B cell (primary cell): Measurements from ENCODE around the gene ITGB6. TPM values are rescaled to one million over a fixed set of nuclear protein-coding genes. Genes with fewer than 3 reads are reported as not detected.

ENCODE experiments used
- ATAC-seq: fragments of 200-7000 bp; cut with Tn5 transposase; one replicate; pipeline ENCODE4 v1.10.0; 2021; ENCODE audit warnings: low read depth, mild to moderate bottlenecking, moderate number of reproducible peaks, moderate library complexity
- CTCF ChIA-PET: fragments of 350-600 bp; sonication (Branson Sonifier 250); formaldehyde crosslinking; loops from one replicate; lab custom pipeline; 2021; ENCODE audit warnings: antibody characterized with exemption, inconsistent platforms; lab: Charles Lee
- POLR2A ChIA-PET: fragments of 350-600 bp; sonication (Branson Sonifier 250); formaldehyde crosslinking; loops from one replicate; lab custom pipeline; 2021; ENCODE audit warnings: antibody characterized with exemption; lab: Charles Lee
- DNase-seq: peaks from one replicate; pipeline ENCODE4 v3.0.0; 2013
- H2AFZ ChIP-seq: 2 replicates; pipeline ENCODE4 v1.6.1; 2012; ENCODE audit warnings: mild to moderate bottlenecking, low read depth, low read length; ENCODE audit not compliant: insufficient read depth, poor library complexity, severe bottlenecking
- H3K27ac ChIP-seq, 2 donors: 1 replicate in 1 of 2; 2 replicates in 1 of 2; pipeline ENCODE4 v1.5.1; 2012 to 2013; ENCODE audit warnings: low read length in 2 of 2, mild to moderate bottlenecking in 2 of 2, moderate library complexity in 1 of 2
- H3K27me3 ChIP-seq, 4 experiments: fragments of 200-600 bp in 1 of 4; sonication (generic) in 1 of 4; replicated peaks in 1 of 4; 1 replicate in 2 of 4; 2 replicates in 2 of 4; pipeline versions ENCODE4 v1.6.1 to v1.7.0; 2013 to 2016; ENCODE audit warnings: low read length in 3 of 4, mild to moderate bottlenecking in 2 of 4, mixed read lengths in 1 of 4, moderate library complexity in 1 of 4; ENCODE audit not compliant: insufficient read depth in 4 of 4, control insufficient read depth in 3 of 4; ENCODE audit errors: control extremely low read depth in 1 of 4
- H3K36me3 ChIP-seq, 2 experiments: replicated peaks in 1 of 2; 1 replicate in 1 of 2; 2 replicates in 1 of 2; pipeline versions ENCODE4 v1.6.1 to v1.7.1; 2013; ENCODE audit warnings: low read length in 1 of 2; ENCODE audit not compliant: insufficient read depth in 2 of 2, control insufficient read depth in 1 of 2; ENCODE audit errors: control extremely low read depth in 1 of 2, extremely low read depth in 1 of 2
- H3K4me1 ChIP-seq, 2 donors: fragments of 200-600 bp in 1 of 2; sonication (generic) in 1 of 2; 1 replicate in 1 of 2; 2 replicates in 1 of 2; pipeline versions ENCODE4 v1.5.1 to v1.6.1; 2013 to 2017; ENCODE audit warnings: low read length in 2 of 2; ENCODE audit not compliant: control insufficient read depth in 2 of 2, insufficient read depth in 2 of 2
- H3K4me2 ChIP-seq: replicated peaks from 2 replicates; pipeline ENCODE3; 2012; ENCODE audit warnings: mild to moderate bottlenecking, low read depth, low read length; ENCODE audit not compliant: poor library complexity, severe bottlenecking
- H3K4me3 ChIP-seq, 5 experiments: fragments of 200-600 bp in 1 of 5; sonication (generic) in 1 of 5; 1 replicate in 3 of 5; 2 replicates in 2 of 5; pipeline versions ENCODE4 v1.5.1 to v1.7.0; 2011 to 2016; ENCODE audit warnings: low read length in 4 of 5, mild to moderate bottlenecking in 4 of 5, low read depth in 2 of 5, control low read depth in 1 of 5, moderate library complexity in 1 of 5; ENCODE audit not compliant: insufficient read depth in 1 of 5; ENCODE audit errors: control extremely low read depth in 1 of 5, extremely low read depth in 1 of 5
- H3K79me2 ChIP-seq: fragments of 200-600 bp; sonication (generic); one replicate; pipeline ENCODE4 v1.6.0; 2016; ENCODE audit warnings: low read length; ENCODE audit not compliant: control insufficient read depth, insufficient read depth
- H3K9ac ChIP-seq: fragments of 200-600 bp; sonication (generic); 2 replicates; pipeline ENCODE4 v1.6.1; 2017; ENCODE audit warnings: mild to moderate bottlenecking, low read length, moderate library complexity
- H3K9me3 ChIP-seq, 3 donors: one replicate each; pipeline versions ENCODE4 v1.6.1 to v1.7.1; 2013; ENCODE audit warnings: low read length in 2 of 3; ENCODE audit not compliant: control insufficient read depth in 2 of 3, insufficient read depth in 1 of 3; ENCODE audit errors: control extremely low read depth in 1 of 3
- H4K20me1 ChIP-seq: 2 replicates; pipeline ENCODE4 v1.6.0; 2012; ENCODE audit warnings: mild to moderate bottlenecking, low read length; ENCODE audit not compliant: insufficient read depth, control insufficient read depth, poor library complexity, severe bottlenecking
- H3K27ac Mint-ChIP-seq: one replicate; pipeline ENCODE4 v1.8.0; 2021; ENCODE audit warnings: mixed read lengths
- H3K27me3 Mint-ChIP-seq: one replicate; pipeline ENCODE4 v1.8.0; 2021; ENCODE audit warnings: mixed read lengths
- H3K4me1 Mint-ChIP-seq: one replicate; pipeline ENCODE4 v1.8.0; 2021; ENCODE audit warnings: mixed read lengths
- H3K4me3 Mint-ChIP-seq: one replicate; pipeline ENCODE4 v1.8.0; 2021; ENCODE audit warnings: mixed read lengths
- H3K9me3 Mint-ChIP-seq: one replicate; pipeline ENCODE4 v1.8.0; 2022; ENCODE audit warnings: mixed read lengths; ENCODE audit not compliant: insufficient read depth
- CTCF ChIP-seq: fragments of 200-600 bp; IDR thresholded peaks from one replicate; pipeline ENCODE4 v1.8.0; 2022; ENCODE audit warnings: antibody characterized with exemption, mild to moderate bottlenecking
- EZH2 ChIP-seq: IDR thresholded peaks from 2 replicates; pipeline ENCODE4 v1.6.1; 2012; ENCODE audit warnings: borderline replicate concordance, low read depth, mild to moderate bottlenecking, moderate library complexity, low read length; ENCODE audit not compliant: insufficient read depth, poor library complexity, severe bottlenecking
- WGBS: methylation state at CpG from one replicate; pipeline ENCODE4 v1.1.5; 2013; ENCODE audit warnings: missing lambda C conversion rate; ENCODE audit not compliant: insufficient coverage; 5-methylcytosine and 5-hydroxymethylcytosine counted together
- intact Hi-C: fragments of 100-400 bp; cut with micrococcal nuclease; formaldehyde crosslinking; loops from one replicate; pipeline ENCODE4 v1.10.0; 2022
- polyA plus RNA-seq: library from polyadenylated mRNA; depleted of rRNA; stranded (reverse); fragments of >200 nt; gene quantifications from 2 replicates; pipeline ENCODE4 v1.2.3, GENCODE V29; 2012
- total RNA-seq, 2 donors: library from RNA; stranded (reverse); fragments of 120-200 nt in 1 of 2; gene quantifications; 1 replicate in 1 of 2; 2 replicates in 1 of 2; pipeline versions ENCODE4 v1.2.3 to v1.2.4, GENCODE V29; 2013 to 2022

Gene ITGB6
- total and polyA plus RNA-seq, 2 donors (not counting 1 experiment from before 2014, with no cell fraction given): not detected

DNA sequence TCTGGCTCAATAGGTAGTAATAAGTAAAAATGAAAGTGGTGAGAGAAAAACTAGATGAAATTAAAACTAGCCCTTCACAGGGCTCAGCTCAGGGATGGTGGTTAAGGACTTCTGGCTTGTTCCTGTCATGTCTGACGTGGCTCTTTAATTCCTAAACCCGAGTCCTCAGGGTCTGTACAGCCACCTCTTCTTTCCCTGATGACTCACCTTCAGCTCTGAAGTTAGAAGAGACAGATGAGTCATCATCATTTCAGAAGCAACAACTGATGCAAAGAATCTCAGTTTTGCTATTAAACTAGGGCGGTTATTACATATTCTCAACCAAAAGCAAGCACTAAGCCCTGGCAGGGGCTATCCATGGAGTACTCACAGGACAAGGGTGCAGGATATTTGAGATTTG lies 24.0 kb upstream of the ITGB6 start:
- H3K9ac ChIP-seq: no peak overlapping the region
- no peak overlapping the region for H3K4me3 Mint-ChIP-seq
- no peaks in the 10 kb centered on the region for H3K27me3 ChIP-seq
- H3K27ac ChIP-seq: no peak overlapping the region
- H3K27ac Mint-ChIP-seq: no peak overlapping the region
- no peaks in the 10 kb centered on the region for H4K20me1 ChIP-seq
- H3K36me3 ChIP-seq: no peaks in the 10 kb centered on the region
- no peak overlapping the region for H3K4me2 ChIP-seq
- H3K27me3 Mint-ChIP-seq: peaks cover 7% of the 10 kb centered on the region
- H3K9me3 ChIP-seq: no peaks in the 10 kb centered on the region
- no peak overlapping the region for H2AFZ ChIP-seq
- no peak overlapping the region for H3K4me3 ChIP-seq
- ATAC-seq: peak; percentile 33
- WGBS: 70% methylated on average over 2 of the region's 3 CpGs
- ChIA-PET POLR2A (no interaction called here), CTCF (no interaction called here)
- H3K79me2 ChIP-seq: no peaks in the 10 kb centered on the region
- intact Hi-C loops: no loop called here
- H3K9me3 Mint-ChIP-seq: no peaks in the 10 kb centered on the region
- DNase-seq: no peak
- TF ChIP-seq CTCF: no peak
- H3K4me1 Mint-ChIP-seq: peaks cover 7% of the 10 kb centered on the region
- H3K4me1 ChIP-seq: no peaks in the 10 kb centered on the region

DNA sequence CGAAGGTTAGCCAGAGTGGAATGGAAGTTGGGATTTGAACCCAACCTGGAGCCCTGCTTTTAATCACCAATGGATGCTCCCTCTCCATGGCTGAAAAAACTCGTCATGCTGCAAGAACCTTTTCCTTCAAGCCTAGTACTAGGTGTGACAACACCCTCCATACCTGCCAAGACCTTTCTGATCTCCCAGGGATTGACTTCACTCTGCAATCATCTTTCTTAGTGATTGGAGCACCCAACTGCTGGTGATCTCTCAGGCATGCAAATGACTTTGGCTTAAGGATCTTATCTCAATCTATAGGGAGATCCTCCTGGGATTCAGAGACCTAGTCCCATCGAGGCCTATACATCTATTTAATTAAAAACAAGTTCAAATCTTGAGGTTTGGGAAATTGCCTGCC lies 23.5 kb upstream of the ITGB6 start:
- no peak for DNase-seq
- no peak for ATAC-seq
- TF ChIP-seq EZH2 (no peak), CTCF (no peak)
- ChIA-PET POLR2A (no interaction called here), CTCF (no interaction called here)
- Mint-ChIP-seq H3K27ac (no peak overlapping the region), H3K27me3 (peaks cover 7% of the 10 kb centered on the region), H3K9me3 (no peaks in the 10 kb centered on the region), H3K4me1 (peaks cover 7% of the 10 kb centered on the region), H3K4me3 (no peak overlapping the region)
- H3K27me3 ChIP-seq: no peaks in the 10 kb centered on the region
- 100% methylated on average over 2 of the region's 3 CpGs for WGBS
- no peaks in the 10 kb centered on the region for H3K79me2 ChIP-seq
- no peaks in the 10 kb centered on the region for H3K9me3 ChIP-seq
- H4K20me1 ChIP-seq: no peaks in the 10 kb centered on the region
- no peaks in the 10 kb centered on the region for H3K4me1 ChIP-seq
- no peak overlapping the region for H2AFZ ChIP-seq
- no peak overlapping the region for H3K27ac ChIP-seq
- H3K9ac ChIP-seq: no peak overlapping the region
- intact Hi-C loops: no loop called here
- no peaks in the 10 kb centered on the region for H3K36me3 ChIP-seq
- no peak overlapping the region for H3K4me3 ChIP-seq
- no peak overlapping the region for H3K4me2 ChIP-seq
